ENCODE measurements around the gene UBL4B. TPM values are rescaled to one million over a fixed set of nuclear protein-coding genes. Genes with fewer than 3 reads are reported as not detected.

UBL4B gene
- total and polyA plus RNA-seq, 12 donors: 0.13 to 0.24 (median 0.18) TPM; not detected in 9

- WGBS, 4 donors: 76 to 80% (median 79%) methylated on average over 3 of the region's 3 CpGs
- Histone ChIP-seq H3K4me1 (replicated peaks in 1 of 2) (no peaks in the 10 kb centered on the region), H3K9me3 (replicated peaks in 1 of 3) (no peaks in the 10 kb centered on the region), H3K27ac (no peak overlapping the region), H3K27me3 (peaks cover 19% of the 10 kb centered on the region), H3K36me3 (replicated peaks in 1 of 2) (no peaks in the 10 kb centered on the region), H3K4me3 (no peak overlapping the region)
- DNase-seq: no peak
- intact Hi-C loops (cut with DNase I): no loop called here
- no peak for TF ChIP-seq CTCF (IDR thresholded peaks at IDR 0.05)
- TF ChIP-seq POLR2A (IDR thresholded peaks at IDR 0.05): no peak
Observed at GRCh38 chr1:110138956-110139355, 26.7 kb downstream of the UBL4B start.

- Histone ChIP-seq H3K36me3 (replicated peaks in 1 of 2) (no peaks in the 10 kb centered on the region), H3K27ac (no peak overlapping the region), H3K9me3 (replicated peaks in 1 of 3) (no peaks in the 10 kb centered on the region), H3K27me3 (peaks cover 32% of the 10 kb centered on the region), H3K4me1 (replicated peaks in 1 of 2) (no peaks in the 10 kb centered on the region), H3K4me3 (no peak overlapping the region)
- no peak for DNase-seq
- TF ChIP-seq POLR2A (IDR thresholded peaks at IDR 0.05) (no peak), CTCF (IDR thresholded peaks at IDR 0.05) (no peak)
- 35 to 47% (median 39%) methylated on average over 2 to 3 of the region's 3 CpGs for WGBS, 4 donors
- intact Hi-C loops (cut with DNase I): no loop called here
Observed at GRCh38 chr1:110144366-110144765, 32.1 kb downstream of the UBL4B start.

GRCh38 chr1:110148961-110149360 lies 36.7 kb downstream of the UBL4B start:
- TF ChIP-seq POLR2A (IDR thresholded peaks at IDR 0.05): no peak
- Histone ChIP-seq H3K4me3 (no peak overlapping the region), H3K4me1 (replicated peaks in 1 of 2) (peaks cover 6 to 11% of the 10 kb centered on the region in 2 donors), H3K27me3 (peaks cover 52% of the 10 kb centered on the region), H3K9me3 (replicated peaks in 1 of 3) (no peaks in the 10 kb centered on the region), H3K36me3 (replicated peaks in 1 of 2) (no peaks in the 10 kb centered on the region), H3K27ac (no peak overlapping the region)
- 52 to 69% (median 54%) methylated on average over 4 of the region's 4 CpGs for WGBS, 4 donors
- intact Hi-C loops (cut with DNase I): no loop called here
- DNase-seq: no peak

- Histone ChIP-seq H3K9me3 (replicated peaks in 1 of 3) (no peaks in the 10 kb centered on the region), H3K27ac (peak within 1 kb of the TSS in 1 of 5 donors; percentile 81), H3K27me3 (peaks cover 52% of the 10 kb centered on the region), H3K36me3 (replicated peaks in 1 of 2) (no peaks in the 10 kb centered on the region), H3K4me3 (peak within 1 kb of the TSS in 1 of 4 donors; percentile 27), H3K4me1 (replicated peaks in 1 of 2) (peaks cover 6 to 11% of the 10 kb centered on the region in 2 donors)
- intact Hi-C loops (cut with DNase I): loop anchor here in 1 of 2 donors (5.0 kb wide), 1 partner anchor 48 kb away; no protein-coding TSS in a partner anchor
- TF ChIP-seq CTCF (IDR thresholded peaks at IDR 0.05) (peak in 2 of 6 experiments; percentile 17 to 33), POLR2A (IDR thresholded peaks at IDR 0.05) (peak; percentile 25 to 84)
- WGBS, 4 donors: 0 to 5% (median 1%) methylated on average over 6 to 104 of the region's 104 CpGs
- DNase-seq: peak; percentile 34 to 86 (median 55)
Observed at GRCh38 chr1:110150330-110151174, 38.3 kb downstream of the UBL4B start, which contains the start of gene SLC6A17. TSS of gene SLC6A17 (plus strand) at chr1:110150494. CDS start at chr1:110166930, 16,436 bp downstream.
